8988T (cell line): Measurements from ENCODE around the gene ANKRD55.
"Not testable (repeated sequence)": the region's sequence is repeated elsewhere in the genome, so short reads cannot be mapped to it uniquely, and the experiment has no call there.

Experiments
- DNase-seq: peaks from one replicate; pipeline ENCODE4 v3.0.0; 2011

Gene ANKRD55

DNA sequence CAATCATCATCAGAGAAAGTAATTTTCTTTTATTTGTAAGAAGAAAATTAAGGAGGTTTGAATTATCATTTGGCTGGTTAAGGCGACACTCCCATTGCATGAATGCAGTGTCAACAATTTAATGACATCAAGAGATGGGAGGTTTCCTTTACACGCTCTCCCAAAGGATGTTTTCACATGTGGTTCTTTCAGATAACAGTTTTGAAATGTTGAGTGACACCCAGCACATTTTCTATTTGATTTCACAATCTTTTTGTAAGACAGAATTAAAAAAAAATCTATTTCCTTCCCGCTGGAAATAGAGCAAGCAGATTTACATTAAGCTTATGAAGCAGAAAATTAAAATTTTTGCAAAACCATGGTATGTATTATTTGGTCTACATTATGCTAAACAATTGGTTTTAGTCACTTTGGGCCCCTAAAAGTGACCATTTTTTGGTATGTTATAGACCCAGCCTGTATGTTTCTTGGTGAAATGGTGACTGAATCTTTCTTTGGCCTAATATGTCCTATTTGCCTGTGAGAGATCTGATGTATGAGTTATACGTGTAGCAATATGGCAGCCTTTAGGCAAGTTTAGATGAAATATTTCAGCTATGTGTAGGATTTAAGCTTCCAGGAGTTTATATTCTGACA, 18.9 kb upstream of the ANKRD55 start:
- no peak for DNase-seq

DNA sequence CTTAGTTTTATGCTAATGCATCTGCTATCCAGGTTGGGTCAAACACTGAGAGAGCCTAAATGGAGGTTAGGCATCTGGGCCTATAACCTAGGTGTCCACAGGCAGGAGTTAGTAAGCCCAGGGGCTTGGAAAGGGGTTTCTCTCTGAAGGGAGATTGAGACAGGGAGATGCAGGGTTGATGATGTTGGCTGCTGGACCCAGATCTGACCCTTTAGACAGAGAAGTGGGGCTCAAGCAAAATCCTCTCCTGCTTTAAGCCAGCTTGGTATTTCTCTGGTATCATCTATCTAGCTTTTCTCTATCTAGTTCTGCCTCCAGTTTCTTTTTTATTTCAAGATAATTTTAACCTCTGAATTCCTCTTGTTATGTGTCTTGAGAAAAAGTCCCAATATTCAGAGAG, 18.3 kb upstream of the ANKRD55 start:
- DNase-seq = no peak

DNA sequence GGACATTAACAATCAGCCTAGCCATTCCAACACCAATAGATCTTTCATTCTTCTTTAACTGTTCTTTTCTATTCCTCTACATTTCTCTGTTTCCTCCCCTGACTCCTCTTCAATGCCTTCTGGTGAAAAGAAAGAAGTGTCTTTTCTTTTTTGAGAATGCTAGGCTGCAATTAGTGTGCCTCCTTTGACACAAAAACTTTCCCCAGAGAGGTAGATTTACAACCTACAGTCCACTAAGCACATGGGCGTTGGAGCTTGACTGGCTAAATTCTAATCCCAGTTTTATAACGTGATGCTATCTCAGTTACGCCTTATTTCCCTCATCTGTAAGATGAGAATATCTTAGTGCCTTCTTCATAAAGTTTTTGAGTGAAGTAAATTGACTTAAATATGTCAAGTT, 16.9 kb upstream of the ANKRD55 start:
- DNase-seq = no peak

DNA sequence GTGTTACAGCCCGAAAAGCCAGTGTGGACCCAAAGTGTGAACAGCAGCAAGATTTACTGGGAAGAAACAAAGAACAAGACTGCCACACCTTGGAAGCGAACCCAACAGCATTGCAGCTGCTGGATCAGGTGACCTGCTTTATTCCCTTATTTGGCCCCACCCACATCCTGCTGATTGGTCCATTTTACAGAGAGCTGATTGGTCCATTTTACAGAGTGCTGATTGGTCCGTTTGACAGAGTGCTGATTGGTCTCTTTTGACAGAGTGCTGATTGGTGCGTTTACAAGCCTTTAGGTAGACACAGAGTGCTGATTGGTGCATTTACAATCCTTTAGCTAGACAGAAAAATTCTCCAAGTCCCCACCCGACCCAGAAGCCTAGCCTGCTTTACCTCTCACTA, 16.0 kb upstream of the ANKRD55 start:
- not testable (repeated sequence) for DNase-seq

DNA sequence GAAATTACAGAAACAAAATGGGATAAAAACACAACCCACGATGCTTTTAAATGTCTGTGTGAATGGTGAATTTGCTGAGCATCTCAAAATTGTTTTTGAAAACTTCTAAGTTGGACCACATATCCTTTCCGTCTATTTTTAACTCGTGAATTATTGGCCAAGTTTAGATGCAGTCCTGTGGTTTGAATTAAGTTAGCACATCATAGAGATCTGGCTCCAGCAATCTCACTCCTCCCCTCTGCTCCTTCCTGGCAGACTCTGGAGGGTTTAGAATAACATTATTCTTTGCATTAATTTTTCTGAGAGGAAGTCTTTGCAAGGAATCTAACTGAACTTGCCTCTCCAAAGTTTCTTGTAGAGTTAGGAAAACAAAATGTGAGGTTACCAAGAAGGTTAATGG, 14.5 kb upstream of the ANKRD55 start:
- DNase-seq = no peak

DNA sequence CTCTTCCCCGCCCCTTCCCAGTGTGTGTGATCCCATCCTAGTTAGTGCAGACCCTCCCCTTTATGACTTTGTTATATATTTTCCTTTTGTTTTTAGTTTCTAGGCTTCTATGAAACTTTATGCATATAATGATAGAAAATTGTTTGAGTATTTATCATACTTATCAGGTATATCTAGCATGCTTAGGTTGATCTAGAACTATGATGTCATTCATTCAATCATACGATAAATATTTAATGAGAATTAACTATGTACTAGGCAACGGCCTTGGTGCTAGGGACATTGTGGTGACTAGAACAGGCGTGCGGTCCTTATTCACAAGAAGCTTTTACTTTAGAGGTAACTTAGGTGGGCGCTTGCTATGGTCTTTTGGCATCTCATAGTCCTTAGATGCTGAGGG, 13.6 kb upstream of the ANKRD55 start:
- DNase-seq = no peak

DNA sequence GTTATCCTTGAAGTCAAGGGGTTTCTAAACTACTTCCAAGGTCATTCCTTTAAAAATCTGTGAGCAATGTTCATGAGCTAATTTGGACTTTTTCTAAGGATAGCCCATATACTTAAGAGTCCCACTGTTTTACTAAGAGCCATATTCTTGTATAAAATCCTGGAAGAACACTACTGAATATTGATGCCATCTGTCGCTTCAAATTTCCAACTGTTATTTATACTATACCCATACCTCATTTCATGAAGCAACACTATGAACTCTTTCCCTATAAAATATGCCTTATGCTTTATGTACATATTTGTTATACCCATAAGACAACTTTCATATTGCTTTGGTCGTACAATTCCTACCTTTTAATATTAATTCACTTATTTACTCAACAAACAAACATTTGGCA, 12.4 kb upstream of the ANKRD55 start:
- no peak for DNase-seq

DNA sequence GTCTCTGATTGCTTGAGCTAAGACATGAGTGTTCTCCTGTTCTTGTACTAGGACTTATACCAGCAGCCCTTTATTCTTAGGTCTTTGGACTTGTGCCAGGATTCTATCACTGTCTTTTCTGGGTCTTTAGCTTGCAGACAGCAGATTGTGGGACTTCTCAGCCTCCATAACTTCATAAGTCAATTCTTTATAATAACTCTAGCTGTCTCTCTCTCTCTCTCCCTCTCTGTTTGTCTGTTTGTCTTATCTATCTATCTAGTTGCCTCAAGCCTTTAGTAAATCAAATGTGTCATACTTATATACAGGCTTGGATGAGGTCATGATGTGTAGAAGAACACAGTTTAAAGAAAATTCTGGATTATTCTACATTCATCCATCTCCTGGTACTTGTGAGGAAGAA, 11.5 kb upstream of the ANKRD55 start:
- DNase-seq = no peak

DNA sequence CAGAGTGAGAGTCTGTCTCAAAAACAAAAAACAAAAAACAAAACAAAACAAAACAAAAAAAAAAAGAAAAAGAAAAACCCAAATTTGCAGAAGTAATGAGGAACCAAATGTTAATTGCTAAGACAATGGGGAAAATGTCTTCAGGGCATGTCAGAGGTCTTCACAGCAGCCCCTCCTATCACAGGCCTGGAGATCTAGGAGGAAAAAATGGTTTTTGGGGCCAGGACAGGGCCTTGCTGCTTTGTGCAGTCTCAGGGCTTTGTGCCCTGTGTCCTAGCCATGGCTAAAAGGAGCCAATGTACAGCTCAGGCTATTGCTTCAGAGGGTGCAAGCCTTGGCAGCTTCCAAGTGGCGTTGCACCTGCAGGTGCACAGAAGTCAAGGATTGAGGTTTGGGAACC, 9.1 kb upstream of the ANKRD55 start:
- not testable (repeated sequence) for DNase-seq

DNA sequence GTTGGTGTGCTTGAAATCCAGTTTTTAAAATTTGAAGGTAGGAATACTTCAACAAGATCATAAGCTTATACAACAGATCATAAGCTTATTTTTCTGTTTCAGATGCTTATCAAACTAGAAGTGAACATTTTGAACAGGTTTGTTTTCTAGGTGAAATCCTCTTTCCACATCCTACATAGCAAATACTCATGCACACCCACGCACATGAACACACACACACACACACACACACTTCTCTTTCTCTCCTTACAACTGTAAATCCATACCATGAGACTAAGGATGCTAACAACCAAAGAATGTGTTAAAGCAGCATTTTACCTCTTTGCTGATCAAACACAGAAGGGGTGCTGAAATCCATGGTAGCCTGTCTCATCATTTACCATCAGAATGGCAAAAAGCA, 592 bp downstream of the ANKRD55 start:
- no peak for DNase-seq

DNA sequence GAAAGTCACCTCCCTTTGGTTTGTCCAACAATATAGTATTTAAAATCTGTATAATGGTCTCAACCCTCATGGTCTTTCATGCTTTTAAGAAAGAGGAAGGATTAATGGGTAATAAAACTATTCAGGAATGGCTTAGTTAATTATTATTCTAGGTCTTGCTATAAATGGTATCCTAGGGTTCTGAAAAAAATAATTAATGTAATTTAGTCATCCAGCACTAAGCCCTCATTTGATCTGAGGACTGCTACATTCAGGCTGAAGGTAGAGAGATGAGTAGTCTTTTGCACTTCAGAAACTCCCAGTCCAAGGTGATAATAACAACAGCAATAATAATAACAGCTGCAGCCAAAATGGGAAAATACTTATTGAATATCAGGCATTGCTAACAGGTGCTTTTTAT, 2.6 kb downstream of the ANKRD55 start:
- no peak for DNase-seq

DNA sequence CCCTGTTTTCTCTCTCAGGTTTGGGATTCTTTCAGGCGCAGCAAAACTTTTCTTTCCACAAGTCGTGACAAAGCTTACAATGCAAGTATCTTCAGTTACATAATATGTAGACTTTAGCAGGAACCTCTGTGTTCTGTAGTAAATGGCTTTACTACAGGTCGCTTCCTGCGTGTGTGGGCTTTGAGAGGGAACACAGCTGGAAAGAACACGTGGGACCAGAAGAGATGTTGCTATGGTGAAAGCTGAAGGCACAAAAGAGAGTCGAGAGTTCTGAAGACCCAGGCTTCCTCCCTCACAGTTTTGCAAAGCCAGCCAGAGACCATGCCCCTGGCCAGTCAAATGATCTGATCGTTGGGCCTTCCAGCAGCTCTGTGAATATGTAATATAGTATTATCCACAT, 4.0 kb downstream of the ANKRD55 start:
- no peak for DNase-seq

DNA sequence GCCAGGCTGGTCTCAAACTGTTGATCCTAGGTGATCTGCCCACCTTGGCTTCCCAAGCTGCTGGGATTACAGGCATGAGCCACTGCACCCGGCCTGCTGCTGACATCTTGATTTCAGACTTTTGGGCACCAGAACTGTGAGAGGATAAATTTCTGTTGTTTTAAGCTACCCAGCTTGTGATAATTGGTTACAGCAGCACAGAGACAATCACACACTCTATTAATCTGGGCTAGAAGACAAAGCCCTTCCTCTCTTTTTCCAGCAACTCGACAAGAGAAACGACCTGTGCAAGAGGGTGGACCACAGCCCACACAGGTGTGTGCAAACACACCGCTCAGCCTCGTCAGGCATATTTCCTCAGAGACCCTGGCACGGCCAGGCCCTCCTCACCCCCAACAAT, 4.5 kb downstream of the ANKRD55 start:
- no peak for DNase-seq

DNA sequence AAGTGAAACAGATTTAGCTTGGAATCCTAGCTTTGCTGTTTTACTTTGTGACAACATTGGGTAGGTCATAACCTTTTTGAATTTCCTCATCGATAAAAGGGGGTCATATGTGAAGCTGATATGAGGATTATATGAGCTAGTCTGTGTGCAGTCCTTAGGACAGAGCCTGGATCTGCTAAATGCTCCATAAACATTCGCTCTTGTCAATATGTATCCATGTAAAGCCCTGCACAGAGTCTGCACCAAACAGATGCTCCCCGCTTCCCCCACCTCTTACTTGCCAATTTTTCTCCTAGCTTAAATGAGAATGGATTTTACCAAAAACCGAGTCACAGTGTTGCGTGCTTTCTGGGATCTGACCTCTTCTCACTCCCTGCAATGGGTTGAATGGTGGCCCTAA, 5.4 kb downstream of the ANKRD55 start:
- DNase-seq = no peak

DNA sequence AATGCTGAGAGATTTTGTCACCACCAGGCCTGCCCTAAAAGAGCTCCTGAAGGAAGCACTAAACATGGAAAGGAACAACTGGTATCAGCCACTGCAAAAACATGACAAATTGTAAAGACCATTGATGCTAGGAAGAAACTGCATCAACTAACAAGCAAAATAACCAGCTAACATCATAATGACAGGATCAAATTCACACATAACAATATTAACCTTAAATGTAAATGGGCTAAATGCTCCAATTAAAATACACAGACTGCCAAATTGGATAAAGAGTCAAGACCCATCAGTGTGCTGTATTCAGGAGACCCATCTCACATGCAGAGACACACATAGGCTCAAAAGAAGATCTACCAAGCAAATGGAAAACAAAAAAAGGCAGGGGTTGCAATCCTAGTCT, 9.8 kb downstream of the ANKRD55 start:
- DNase-seq = not testable (repeated sequence)

DNA sequence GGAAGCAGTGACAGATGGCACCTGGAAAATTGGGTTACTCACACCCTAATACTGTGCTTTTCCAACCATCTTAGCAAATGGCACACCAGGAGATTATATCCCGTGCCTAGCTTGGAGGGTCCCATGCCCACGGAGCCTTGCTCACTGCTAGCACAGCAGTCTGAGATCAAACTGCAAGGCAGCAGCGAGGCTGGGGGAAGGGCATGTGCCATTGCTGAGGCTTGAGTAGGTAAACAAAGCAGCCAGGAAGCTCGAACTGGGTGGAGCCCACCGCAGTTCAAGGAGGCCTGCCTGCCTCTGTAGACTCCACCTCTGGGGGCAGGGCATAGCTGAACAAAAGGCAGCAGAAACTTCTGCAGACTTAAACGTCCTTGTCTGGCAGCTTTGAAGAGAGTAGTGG, 11.5 kb downstream of the ANKRD55 start:
- DNase-seq = not testable (repeated sequence)

DNA sequence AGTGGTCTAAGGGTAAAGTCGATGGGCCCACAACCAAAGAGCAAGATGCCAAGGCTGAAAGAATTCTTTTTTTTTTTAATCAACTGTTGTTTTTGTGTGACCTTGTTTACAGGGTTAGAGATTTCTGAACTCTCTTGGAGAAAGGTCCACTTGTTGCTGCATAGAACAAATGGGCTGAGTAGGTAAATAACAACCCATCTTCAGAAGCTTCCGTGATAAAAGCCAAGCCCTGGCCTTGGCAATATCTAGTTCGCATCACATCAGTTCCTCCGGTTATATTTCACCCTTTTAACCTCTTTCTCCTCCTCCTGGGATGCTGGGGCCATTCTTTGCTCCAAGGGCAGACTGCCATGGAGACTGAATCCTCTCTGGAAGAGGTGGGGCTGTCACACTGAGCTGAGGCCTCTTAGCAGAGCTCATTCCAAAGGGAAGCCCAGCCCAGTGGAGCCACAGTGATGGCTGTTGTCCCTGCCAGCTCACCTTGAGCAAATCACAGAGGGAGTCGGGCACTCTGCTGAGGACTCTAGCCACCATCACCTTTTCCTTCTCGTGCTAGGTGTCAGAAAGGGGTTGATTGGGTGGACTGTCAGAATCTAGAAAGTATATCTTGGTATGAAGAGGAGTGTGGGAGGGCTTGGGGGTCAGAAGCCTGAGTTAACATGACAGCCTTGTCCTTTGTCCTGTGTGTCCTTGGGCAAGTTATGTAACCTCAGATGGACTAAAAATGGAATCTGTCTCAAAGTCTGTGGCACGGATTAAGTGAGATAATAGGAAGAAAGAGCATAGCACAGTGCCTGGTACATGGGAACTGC, 17.9 kb downstream of the ANKRD55 start:
- DNase-seq = no peak

DNA sequence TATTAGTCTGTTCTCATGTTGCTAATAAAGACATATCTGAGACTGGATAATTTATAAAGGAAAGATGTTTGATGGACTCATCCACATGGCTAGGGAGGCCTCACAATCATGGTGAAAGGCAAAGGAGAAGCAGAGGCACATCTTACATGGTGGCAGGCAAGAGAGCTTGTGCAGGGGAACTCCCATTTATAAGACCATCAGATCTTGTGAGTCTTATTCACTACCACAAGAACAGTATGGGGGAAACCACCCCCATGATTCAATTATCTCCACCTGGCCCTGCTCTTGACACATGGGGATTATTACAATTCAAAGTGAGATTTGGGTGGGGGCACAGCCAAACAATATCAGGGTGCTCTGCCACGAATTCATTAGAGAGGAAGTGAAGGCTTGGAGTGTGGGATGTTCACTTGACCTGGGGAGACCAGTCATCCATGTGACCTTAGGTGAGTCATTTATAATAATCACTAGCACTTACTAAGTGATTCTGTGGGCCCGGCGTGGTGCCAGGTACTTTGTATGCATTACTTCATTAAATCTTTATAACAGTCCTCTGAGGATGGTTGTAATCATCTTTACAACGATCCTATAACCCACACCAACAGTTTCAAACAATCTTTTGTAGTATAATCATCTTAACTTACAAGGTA, 19.1 kb downstream of the ANKRD55 start:
- not testable (repeated sequence) for DNase-seq

DNA sequence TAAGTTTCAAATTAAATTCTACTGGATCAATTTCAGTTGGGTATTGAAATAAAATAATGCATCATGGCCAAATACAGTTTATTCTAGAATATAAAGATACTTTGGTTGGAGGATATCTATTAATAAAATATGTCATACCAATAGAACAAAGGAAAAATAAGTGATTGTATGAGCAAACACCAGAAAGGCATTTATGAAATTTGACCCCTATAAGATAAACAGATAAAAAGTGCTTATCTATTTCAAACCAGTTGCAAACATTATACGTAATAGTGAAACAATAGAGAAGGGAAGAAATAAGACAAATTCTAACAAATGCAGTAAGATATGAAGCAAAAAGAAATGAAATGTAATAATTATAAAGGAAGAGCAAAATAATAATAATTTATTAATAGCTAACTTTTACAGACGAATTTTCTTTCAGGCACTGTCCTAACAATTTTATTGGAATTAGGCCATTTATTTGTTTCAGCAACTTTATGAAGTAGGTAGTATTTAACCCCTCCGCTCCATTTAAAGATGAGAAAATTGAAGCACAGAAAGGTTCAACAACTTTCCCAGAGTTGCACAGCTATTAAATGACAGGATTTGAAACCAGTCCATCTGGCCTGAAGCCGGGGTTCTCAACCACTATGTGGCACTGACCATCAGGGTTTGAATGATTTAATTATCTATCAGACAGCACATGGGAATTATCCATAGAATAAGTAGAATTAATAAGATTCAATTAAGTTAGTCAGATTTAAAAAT, 20.8 kb downstream of the ANKRD55 start:
- DNase-seq = no peak

DNA sequence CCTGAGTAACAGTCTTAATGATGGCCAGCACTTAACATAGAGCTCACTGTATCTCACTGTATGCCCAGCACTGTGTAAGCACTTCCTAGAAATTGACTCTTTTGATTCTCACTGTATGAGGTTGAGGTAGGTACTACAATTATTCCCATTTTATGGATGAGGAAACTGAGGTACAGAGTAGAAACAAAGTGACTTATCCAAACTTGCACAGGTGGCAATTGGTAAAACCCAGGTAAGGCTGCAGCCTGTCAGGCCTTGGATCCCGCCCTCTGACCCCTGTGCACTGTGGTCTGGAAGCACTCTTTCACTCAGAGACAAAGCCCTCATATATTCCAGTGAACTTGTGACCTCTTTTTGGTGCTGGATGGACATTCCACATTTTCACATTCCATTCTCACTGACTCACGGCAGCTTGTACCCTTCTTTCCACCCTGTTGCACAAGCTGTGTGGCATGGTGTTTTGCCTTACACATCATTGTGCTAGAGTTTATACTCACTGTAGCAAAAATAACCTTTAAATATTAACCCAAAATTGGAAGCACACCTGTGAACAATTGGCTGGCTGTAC, 21.7 kb downstream of the ANKRD55 start:
- peak; percentile 21 for DNase-seq

DNA sequence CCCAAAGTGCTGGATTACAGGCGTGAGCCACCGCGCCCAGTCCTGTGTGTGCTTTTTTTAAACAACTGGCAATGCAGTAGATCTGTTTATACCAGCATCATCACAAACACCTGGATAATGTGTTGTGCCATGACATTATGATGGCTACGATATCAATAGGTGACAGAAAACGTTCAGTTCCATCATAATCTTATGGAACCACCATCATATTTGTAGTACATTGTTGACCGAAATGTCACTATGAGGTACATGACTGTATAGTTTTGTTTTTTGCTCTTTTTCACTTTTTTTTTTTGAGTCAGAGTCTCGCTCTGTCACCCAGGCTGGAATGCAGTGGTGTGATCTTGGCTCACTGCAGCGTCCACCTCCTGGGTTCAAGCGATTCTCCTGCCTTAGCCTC, 24.4 kb downstream of the ANKRD55 start:
- DNase-seq = no peak

DNA sequence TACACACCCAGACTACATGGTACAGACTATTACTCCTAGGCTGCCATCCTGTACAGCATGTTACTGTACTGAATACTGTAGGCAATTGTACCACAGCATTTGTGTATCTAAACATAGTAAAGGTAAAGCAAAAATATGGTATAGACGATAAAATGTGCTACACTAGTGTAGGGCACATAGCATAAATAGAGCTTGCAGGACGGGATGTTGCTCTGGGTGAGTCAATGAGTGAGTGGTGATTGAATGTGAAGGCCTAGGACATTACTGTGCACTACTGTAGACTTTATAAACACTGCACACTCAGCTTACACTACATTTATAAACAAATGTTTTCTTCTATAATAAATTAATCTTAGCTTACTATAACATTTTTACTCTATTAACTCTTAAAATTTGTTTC, 25.6 kb downstream of the ANKRD55 start:
- no peak for DNase-seq
